Uterus (tissue), 4 donors: ENCODE data around the gene ZNF157. TPM values are rescaled to one million over a fixed set of nuclear protein-coding genes. Genes with fewer than 3 reads are reported as not detected.

Source experiments
- DNase-seq, 2 donors: peaks; one replicate each; pipeline ENCODE4 v3.0.0-alpha.2; 2019 to 2020
- H3K27ac ChIP-seq, 2 donors: fragments of 200-600 bp; sonication (generic); 1 replicate in 1 of 2; 2 replicates in 1 of 2; pipeline ENCODE4 v1.5.1; 2016 to 2018
- H3K27me3 ChIP-seq, 2 donors: fragments of 200-600 bp; sonication (generic); one replicate each; pipeline ENCODE4 v1.5.1; 2018 to 2019; ENCODE audit warnings: control low read depth in 1 of 2
- H3K36me3 ChIP-seq, 2 donors: fragments of 200-600 bp; sonication (generic); one replicate each; pipeline ENCODE4 v1.5.1; 2019; ENCODE audit warnings: control low read depth in 1 of 2
- H3K4me1 ChIP-seq, 2 donors: fragments of 200-600 bp; sonication (generic); one replicate each; pipeline ENCODE4 v1.5.1; 2018 to 2019; ENCODE audit warnings: control low read depth in 1 of 2
- H3K4me3 ChIP-seq, 2 donors: fragments of 200-600 bp; sonication (generic); 1 replicate in 1 of 2; 2 replicates in 1 of 2; pipeline ENCODE4 v1.5.1; 2018 to 2019; ENCODE audit warnings: mild to moderate bottlenecking in 1 of 2
- H3K9me3 ChIP-seq, 2 donors: fragments of 200-600 bp; sonication (generic); one replicate each; pipeline ENCODE4 v1.5.1; 2019; ENCODE audit warnings: control low read depth in 1 of 2
- POLR2A ChIP-seq, 2 donors: fragments of 450-650 bp; IDR thresholded peaks; one replicate each; pipeline ENCODE4 v1.6.1; 2016; ENCODE audit warnings: antibody characterized with exemption in 2 of 2, mild to moderate bottlenecking in 1 of 2, moderate library complexity in 1 of 2
- intact Hi-C: fragments of 100-400 bp; cut with DNase I; formaldehyde crosslinking; loops from one replicate; pipeline ENCODE4 v1.15.1; 2023; ENCODE audit warnings: low total_unique reads
- total RNA-seq, 4 donors: library from RNA; depleted of rRNA in 3 of 4; stranded (reverse); fragments of >200 nt in 3 of 4; gene quantifications; one replicate each; pipeline versions ENCODE4 v1.1.0 to v1.2.4, GENCODE V29; 2014 to 2023
- TF ChIP-seq, protein P1 (sequence below), 4 experiments: fragments of 200-600 bp in 2 of 4; fragments of 450-650 bp in 2 of 4; sonication (generic) in 2 of 4; IDR thresholded peaks; one replicate each; pipeline ENCODE4 v1.5.1; 2016 to 2019; ENCODE audit warnings: antibody characterized with exemption in 4 of 4, mild to moderate bottlenecking in 2 of 4, moderate library complexity in 1 of 4
- donor health status: DM: yes; HTN: yes; CAD: no.

The ZNF157 gene
- total RNA-seq, 4 donors from 2014 or later: 0.55 to 2.4 TPM; not detected in 2

DNA sequence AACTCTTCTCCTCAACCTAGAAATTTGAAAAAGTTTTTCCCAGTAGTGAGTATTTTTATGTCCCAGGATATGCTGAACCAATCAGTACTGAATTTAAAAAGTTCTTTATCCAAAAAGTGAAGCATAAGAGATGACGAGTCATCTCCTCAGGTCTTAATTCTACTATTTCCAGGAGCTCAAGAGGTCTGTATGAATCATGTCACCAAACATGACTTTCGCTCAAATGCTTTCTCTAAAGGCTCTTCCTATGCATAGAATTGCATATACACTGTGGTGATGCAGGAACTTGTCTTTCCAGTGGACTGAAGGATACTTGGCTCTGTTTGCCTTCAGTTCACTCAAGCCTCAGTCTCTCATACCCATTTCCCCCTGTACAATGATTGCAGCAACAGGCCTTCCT, 76.6 kb downstream of the ZNF157 start:
- intact Hi-C loops: no loop called here
- H3K27me3 ChIP-seq: no peaks in the 10 kb centered on the region

DNA sequence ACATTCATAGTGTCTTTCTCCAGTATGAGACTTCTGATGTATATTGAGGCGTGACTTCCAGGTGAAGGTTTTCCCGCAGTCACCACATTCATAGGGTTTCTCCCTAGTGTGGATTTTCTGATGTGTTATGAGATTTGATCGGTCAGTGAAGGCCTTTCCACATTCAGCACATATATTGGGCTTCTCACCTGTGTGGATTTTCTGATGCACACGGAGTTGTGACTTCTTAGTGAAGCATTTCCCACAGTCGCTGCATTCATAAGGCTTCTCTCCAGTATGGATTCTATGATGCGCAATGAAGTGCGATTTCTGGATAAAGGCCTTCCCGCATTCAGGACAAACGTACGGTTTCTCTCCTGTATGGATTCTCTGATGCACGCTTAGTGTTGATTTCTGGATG, 77.2 kb downstream of the ZNF157 start:
- H3K36me3 ChIP-seq: no peaks in the 10 kb centered on the region

More for the DNA sequence above, 76.6 kb downstream of the ZNF157 start:
- H3K36me3 ChIP-seq: no peaks in the 10 kb centered on the region
- TF ChIP-seq POLR2A (IDR thresholded peaks at IDR 0.05): no peak
- TF ChIP-seq, protein P1, sequence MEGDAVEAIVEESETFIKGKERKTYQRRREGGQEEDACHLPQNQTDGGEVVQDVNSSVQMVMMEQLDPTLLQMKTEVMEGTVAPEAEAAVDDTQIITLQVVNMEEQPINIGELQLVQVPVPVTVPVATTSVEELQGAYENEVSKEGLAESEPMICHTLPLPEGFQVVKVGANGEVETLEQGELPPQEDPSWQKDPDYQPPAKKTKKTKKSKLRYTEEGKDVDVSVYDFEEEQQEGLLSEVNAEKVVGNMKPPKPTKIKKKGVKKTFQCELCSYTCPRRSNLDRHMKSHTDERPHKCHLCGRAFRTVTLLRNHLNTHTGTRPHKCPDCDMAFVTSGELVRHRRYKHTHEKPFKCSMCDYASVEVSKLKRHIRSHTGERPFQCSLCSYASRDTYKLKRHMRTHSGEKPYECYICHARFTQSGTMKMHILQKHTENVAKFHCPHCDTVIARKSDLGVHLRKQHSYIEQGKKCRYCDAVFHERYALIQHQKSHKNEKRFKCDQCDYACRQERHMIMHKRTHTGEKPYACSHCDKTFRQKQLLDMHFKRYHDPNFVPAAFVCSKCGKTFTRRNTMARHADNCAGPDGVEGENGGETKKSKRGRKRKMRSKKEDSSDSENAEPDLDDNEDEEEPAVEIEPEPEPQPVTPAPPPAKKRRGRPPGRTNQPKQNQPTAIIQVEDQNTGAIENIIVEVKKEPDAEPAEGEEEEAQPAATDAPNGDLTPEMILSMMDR (IDR thresholded peaks at IDR 0.05): no peak
- DNase-seq: no peak
- H3K27ac ChIP-seq: no peak overlapping the region
- no peak overlapping the region for H3K4me3 ChIP-seq
- peaks cover 0 to 10% of the 10 kb centered on the region in 2 donors for H3K9me3 ChIP-seq
- H3K4me1 ChIP-seq: no peaks in the 10 kb centered on the region

DNA sequence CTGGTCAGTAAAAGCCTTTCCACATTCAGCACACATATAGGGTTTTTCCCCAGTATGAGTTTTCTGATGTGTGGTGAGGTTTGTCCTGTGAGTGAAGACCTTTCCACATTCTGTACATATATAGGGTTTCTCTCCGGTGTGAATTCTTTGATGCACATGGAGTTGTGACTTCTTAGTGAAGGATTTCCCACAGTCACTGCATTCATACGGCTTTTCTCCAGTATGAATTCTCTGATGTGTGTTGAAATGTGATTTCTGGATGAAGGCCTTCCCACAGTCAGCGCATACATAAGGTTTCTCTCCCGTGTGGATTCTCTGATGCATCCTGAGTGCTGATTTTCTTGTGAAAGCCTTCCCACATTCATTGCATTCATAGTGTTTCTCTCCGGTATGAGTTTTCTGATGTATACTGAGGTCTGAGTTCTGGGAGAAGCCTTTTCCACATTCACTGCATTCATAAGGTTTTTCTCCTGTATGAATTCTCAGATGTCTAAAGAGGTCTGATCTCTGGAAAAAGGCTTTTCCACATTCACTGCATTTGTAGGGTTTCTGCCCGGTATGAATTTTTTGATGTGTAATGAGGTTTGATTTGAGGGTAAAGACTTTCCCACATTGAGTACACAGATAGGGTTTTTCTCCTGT, 77.9 kb downstream of the ZNF157 start:
- no peak for DNase-seq
- Histone ChIP-seq H3K36me3 (no peaks in the 10 kb centered on the region), H3K9me3 (peaks cover 0 to 10% of the 10 kb centered on the region in 2 donors), H3K4me1 (no peaks in the 10 kb centered on the region), H3K4me3 (no peak overlapping the region), H3K27ac (no peak overlapping the region), H3K27me3 (no peaks in the 10 kb centered on the region)
- no peak for TF ChIP-seq POLR2A (IDR thresholded peaks at IDR 0.05)
- TF ChIP-seq, protein P1 (IDR thresholded peaks at IDR 0.05): no peak
- intact Hi-C loops: no loop called here

More for the DNA sequence above, 77.2 kb downstream of the ZNF157 start:
- peaks cover 0 to 10% of the 10 kb centered on the region in 2 donors for H3K9me3 ChIP-seq
- no peak overlapping the region for H3K4me3 ChIP-seq
- no peaks in the 10 kb centered on the region for H3K4me1 ChIP-seq
- intact Hi-C loops: no loop called here
- TF ChIP-seq POLR2A (IDR thresholded peaks at IDR 0.05): no peak
- TF ChIP-seq, protein P1 (IDR thresholded peaks at IDR 0.05): no peak
- DNase-seq: no peak
- no peaks in the 10 kb centered on the region for H3K27me3 ChIP-seq
- H3K27ac ChIP-seq: no peak overlapping the region

DNA sequence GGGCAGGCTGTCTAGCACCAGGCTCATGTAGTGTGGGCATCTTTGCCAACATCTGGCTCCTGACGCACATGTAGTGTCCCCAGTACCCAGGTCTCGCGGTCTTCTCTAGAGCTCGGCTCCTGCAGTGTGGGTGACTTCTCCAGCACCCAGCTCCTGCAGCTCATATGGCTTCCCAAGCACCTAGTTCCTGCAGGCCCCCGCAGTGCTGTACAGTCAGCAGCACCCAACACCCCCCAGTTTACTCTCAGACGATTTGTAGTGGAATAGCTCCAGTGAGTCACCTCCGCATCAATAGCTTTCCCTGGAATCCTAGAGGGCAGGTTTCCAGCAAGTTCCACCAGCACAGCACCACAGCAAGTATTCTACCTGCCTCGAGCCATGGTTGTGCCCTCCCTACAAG, 81.7 kb downstream of the ZNF157 start:
- intact Hi-C loops: no loop called here
- DNase-seq: no peak

DNA sequence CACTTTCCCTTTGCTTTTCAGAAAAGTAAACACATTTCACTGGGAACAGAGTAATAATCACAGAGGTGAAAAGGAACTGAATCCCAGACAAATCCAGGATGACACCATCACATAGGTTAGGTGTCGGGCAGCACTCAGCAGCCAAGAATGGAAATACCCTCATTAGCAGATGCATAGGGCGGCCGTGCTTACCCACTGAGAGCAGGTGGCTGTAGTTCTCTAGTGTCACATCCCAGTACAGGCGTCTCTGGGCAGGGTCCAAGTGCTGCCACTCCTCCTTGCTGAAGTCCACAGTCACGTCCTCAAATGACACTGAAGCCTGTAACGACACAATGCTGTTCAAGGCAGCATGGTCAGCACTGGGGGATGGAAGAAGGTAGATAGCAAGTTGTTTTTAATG, 85.7 kb downstream of the ZNF157 start:
- no peak for TF ChIP-seq POLR2A (IDR thresholded peaks at IDR 0.05)
- TF ChIP-seq, protein P1 (IDR thresholded peaks at IDR 0.05): no peak
- no peaks in the 10 kb centered on the region for H3K27me3 ChIP-seq
- no peak overlapping the region for H3K27ac ChIP-seq
- H3K4me1 ChIP-seq: no peaks in the 10 kb centered on the region
- H3K36me3 ChIP-seq: no peaks in the 10 kb centered on the region
- no peaks in the 10 kb centered on the region for H3K9me3 ChIP-seq
- intact Hi-C loops: no loop called here
- no peak for DNase-seq
- no peak overlapping the region for H3K4me3 ChIP-seq

More for the DNA sequence above, 81.7 kb downstream of the ZNF157 start:
- H3K4me1 ChIP-seq: no peaks in the 10 kb centered on the region
- H3K4me3 ChIP-seq: no peak overlapping the region
- no peaks in the 10 kb centered on the region for H3K36me3 ChIP-seq
- no peaks in the 10 kb centered on the region for H3K27me3 ChIP-seq
- no peak overlapping the region for H3K27ac ChIP-seq
- no peak for TF ChIP-seq POLR2A (IDR thresholded peaks at IDR 0.05)
- TF ChIP-seq, protein P1 (IDR thresholded peaks at IDR 0.05): no peak
- peaks cover 0 to 10% of the 10 kb centered on the region in 2 donors for H3K9me3 ChIP-seq
